B cell (primary cell): ENCODE data around the gene CREB5.

ENCODE experiments used
- EZH2 ChIP-seq: IDR thresholded peaks from 2 replicates; pipeline ENCODE4 v1.6.1; 2012; ENCODE audit warnings: borderline replicate concordance, low read depth, mild to moderate bottlenecking, moderate library complexity, low read length; ENCODE audit not compliant: insufficient read depth, poor library complexity, severe bottlenecking
- TF ChIP-seq, protein P1 (sequence below): fragments of 200-600 bp; IDR thresholded peaks from one replicate; pipeline ENCODE4 v1.8.0; 2022; ENCODE audit warnings: antibody characterized with exemption, mild to moderate bottlenecking

DNA sequence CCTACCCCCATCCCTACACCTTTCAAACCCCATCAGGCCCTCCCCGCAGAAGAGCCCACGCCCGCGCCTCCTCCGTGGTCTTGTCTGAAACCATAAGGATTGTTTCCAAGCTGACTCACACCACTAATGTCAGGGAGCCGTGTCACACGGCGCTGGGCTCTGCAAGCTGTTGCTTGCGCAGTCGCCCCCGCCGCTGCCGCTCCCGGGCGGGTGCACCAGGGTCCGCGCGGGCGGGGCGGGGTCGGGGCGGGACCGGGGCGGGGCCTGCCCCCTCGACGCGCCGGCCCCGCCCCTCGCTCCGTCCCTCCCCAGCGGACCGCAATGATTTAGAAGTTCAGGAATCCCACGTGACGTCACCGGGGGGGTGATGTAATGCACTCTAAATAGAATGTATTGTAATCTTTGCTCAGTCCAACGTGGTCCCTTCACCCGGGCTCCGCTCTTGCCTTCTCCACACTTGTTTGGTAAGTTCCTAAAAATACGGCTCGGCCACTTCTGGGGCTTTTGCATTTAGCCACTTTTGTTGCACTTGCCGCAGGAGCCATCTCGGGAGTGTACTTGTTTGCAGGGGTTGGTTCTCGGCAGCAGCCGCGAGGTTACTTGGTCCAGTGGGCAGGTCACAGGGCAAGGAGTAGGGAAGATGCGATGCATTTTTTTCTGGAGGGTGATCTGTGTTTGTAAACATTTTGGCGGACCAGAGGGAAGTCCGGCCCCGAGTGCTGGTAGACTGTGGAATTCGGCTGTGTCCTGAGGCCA lies 3.2 kb upstream of the CREB5 start:
- TF ChIP-seq, protein P1, sequence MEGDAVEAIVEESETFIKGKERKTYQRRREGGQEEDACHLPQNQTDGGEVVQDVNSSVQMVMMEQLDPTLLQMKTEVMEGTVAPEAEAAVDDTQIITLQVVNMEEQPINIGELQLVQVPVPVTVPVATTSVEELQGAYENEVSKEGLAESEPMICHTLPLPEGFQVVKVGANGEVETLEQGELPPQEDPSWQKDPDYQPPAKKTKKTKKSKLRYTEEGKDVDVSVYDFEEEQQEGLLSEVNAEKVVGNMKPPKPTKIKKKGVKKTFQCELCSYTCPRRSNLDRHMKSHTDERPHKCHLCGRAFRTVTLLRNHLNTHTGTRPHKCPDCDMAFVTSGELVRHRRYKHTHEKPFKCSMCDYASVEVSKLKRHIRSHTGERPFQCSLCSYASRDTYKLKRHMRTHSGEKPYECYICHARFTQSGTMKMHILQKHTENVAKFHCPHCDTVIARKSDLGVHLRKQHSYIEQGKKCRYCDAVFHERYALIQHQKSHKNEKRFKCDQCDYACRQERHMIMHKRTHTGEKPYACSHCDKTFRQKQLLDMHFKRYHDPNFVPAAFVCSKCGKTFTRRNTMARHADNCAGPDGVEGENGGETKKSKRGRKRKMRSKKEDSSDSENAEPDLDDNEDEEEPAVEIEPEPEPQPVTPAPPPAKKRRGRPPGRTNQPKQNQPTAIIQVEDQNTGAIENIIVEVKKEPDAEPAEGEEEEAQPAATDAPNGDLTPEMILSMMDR, result no peak
- peak; percentile 69 for TF ChIP-seq EZH2
